K562 treated with DMSO at 1 percent for 24 hours (cell line): ENCODE measurements around the gene BCAT1. TPM values are rescaled to one million over a fixed set of nuclear protein-coding genes. Genes with fewer than 3 reads are reported as not detected.

Experiments used
- total RNA-seq: library from RNA; unstranded; fragments of 300-600 nt; gene quantifications from 2 replicates; pipeline ENCODE4 v1.2.3, GENCODE V29; 2022; ENCODE audit warnings: low read depth; ENCODE audit not compliant: insufficient read depth

BCAT1 gene
- total RNA-seq, result 41.3 and 50.2 TPM in 2 replicates

GRCh38 chr12:24948757-24949722 lies at the start of gene BCAT1:
TSS of gene BCAT1 (minus strand) at chr12:24949101. CDS start at chr12:24948932, 169 bp downstream.

Other genes starting within 250 kb of the BCAT1 start
- gene DNAI7, start 246.1 kb upstream of the BCAT1 start, total RNA-seq, result not detected in 2 replicates
- gene ETFRF1, start 246.1 kb upstream of the BCAT1 start, total RNA-seq, result 16.5 and 18.1 TPM in 2 replicates